GM12878 (cell line): ENCODE results near the gene IFIT5. TPM values are rescaled to one million over a fixed set of nuclear protein-coding genes. Genes with fewer than 3 reads are reported as not detected.
A peak's percentile ranks its signal among the peaks of the same experiment; 100 is the strongest.
"Not testable (repeated sequence)": the region's sequence is repeated elsewhere in the genome, so short reads cannot be mapped to it uniquely, and the experiment has no call there.

Experiments used
- ATAC-seq: fragments of 200-7000 bp; cut with Tn5 transposase; 3 replicates; pipeline ENCODE4 v1.9.1; 2020; ENCODE audit warnings: mild to moderate bottlenecking, moderate library complexity
- BruUV-seq: library from RNA; stranded (reverse); fragments of 400-500 nt; replicated peaks from 2 replicates; lab custom pipeline; 2021; lab: Mats Ljungman, UMichigan
- CTCF ChIA-PET: fragments of 300-600 bp; sonication (Branson Sonifier 250); formaldehyde crosslinking; extraction: SDS; loops from one replicate; lab custom pipeline; 2021; ENCODE audit warnings: inconsistent platforms; lab: Yijun Ruan, JAX
- POLR2A ChIA-PET: fragments of 350-600 bp; formaldehyde crosslinking; extraction: SDS; loops from one replicate; lab custom pipeline; 2021; ENCODE audit warnings: inconsistent platforms; lab: Charles Lee
- RAD21 ChIA-PET: fragments of 300-600 bp; sonication (Branson Sonifier 250); formaldehyde crosslinking; loops from one replicate; lab custom pipeline; 2023; ENCODE audit warnings: antibody characterized with exemption; ENCODE audit not compliant: unreplicated experiment; lab: Charles Lee
- SMC1A ChIA-PET: fragments of 300-600 bp; sonication (Branson Sonifier 250); formaldehyde crosslinking; loops from one replicate; lab custom pipeline; 2023; ENCODE audit not compliant: unreplicated experiment, uncharacterized antibody; lab: Charles Lee
- DNase-seq: peaks from one replicate; pipeline ENCODE4 v3.0.0-alpha.2; 2011; ENCODE audit warnings: low read depth, low spot score
- FAIRE-seq: peaks from 3 replicates; lab custom pipeline; 2011; peaks lifted over from hg19 to GRCh38; lab: Jason Lieb, UNC
- H2AFZ ChIP-seq: 2 replicates; pipeline ENCODE4 v1.6.0; 2011; ENCODE audit warnings: low read depth, low read length, control low read depth; ENCODE audit not compliant: control insufficient read depth
- H3K27ac ChIP-seq: 2 replicates; pipeline ENCODE4 v1.5.1; 2011; ENCODE audit warnings: control low read depth; ENCODE audit not compliant: control insufficient read depth, insufficient read depth
- H3K27me3 ChIP-seq, 2 experiments: replicated peaks in 1 of 2; 2 replicates each; pipeline versions ENCODE4 v1.6.0 to v1.6.1; 2011; ENCODE audit warnings: low read length in 1 of 2; ENCODE audit not compliant: control insufficient read depth in 2 of 2, insufficient read depth in 2 of 2
- H3K36me3 ChIP-seq, 2 experiments: 2 replicates each; pipeline ENCODE4 v1.5.1; 2011; ENCODE audit warnings: low read length in 1 of 2; ENCODE audit not compliant: control insufficient read depth in 2 of 2, insufficient read depth in 2 of 2
- H3K4me1 ChIP-seq: 2 replicates; pipeline ENCODE4 v1.6.1; 2011; ENCODE audit warnings: mild to moderate bottlenecking, low read length, moderate library complexity, mixed read lengths; ENCODE audit not compliant: control insufficient read depth, insufficient read depth
- H3K4me2 ChIP-seq: 2 replicates; pipeline ENCODE4 v1.6.0; 2011; ENCODE audit warnings: control low read depth; ENCODE audit not compliant: control insufficient read depth, insufficient read depth
- H3K4me3 ChIP-seq: fragments of 200-600 bp; sonication (generic); 2 replicates; pipeline ENCODE4 v1.5.1; 2016
- H3K79me2 ChIP-seq: 2 replicates; pipeline ENCODE4 v1.6.0; 2011; ENCODE audit warnings: low read length; ENCODE audit not compliant: control insufficient read depth, insufficient read depth
- H3K9ac ChIP-seq: 2 replicates; pipeline ENCODE4 v1.8.0; 2011; ENCODE audit warnings: low read length, control low read depth, mixed read lengths; ENCODE audit not compliant: control insufficient read depth, insufficient read depth
- H3K9me3 ChIP-seq: replicated peaks from 3 replicates; pipeline ENCODE4 v1.5.1; 2011; ENCODE audit warnings: mild to moderate bottlenecking, low read length; ENCODE audit not compliant: control insufficient read depth, insufficient read depth
- H4K20me1 ChIP-seq: 2 replicates; pipeline ENCODE4 v1.6.0; 2011; ENCODE audit not compliant: control insufficient read depth, insufficient read depth
- NFYB ChIP-seq: IDR thresholded peaks from 2 replicates; pipeline ENCODE4 v1.6.1; 2011; ENCODE audit warnings: low read depth, mild to moderate bottlenecking, low read length, improper control_type of control experiment, moderate library complexity; ENCODE audit not compliant: insufficient read depth
- WGBS: methylation state at CpG from one replicate; pipeline ENCODE4 v1.1.6; 2016; ENCODE audit warnings: low lambda C conversion rate; ENCODE audit not compliant: insufficient replicate concordance, insufficient coverage; ENCODE audit errors: missing lambda C conversion rate; 5-methylcytosine and 5-hydroxymethylcytosine counted together
- in situ Hi-C: fragments of 300-500 bp; cut with MboI; formaldehyde crosslinking; loops from 9 replicates; pipeline ENCODE4 v1.14.3; 2018; ENCODE audit warnings: mixed read lengths
- intact Hi-C: fragments of 100-400 bp; cut with micrococcal nuclease; formaldehyde crosslinking; loops from one replicate; pipeline ENCODE4 v1.14.2; 2022; ENCODE audit not compliant: unreplicated experiment
- polyA plus RNA-seq, 11 experiments: library from polyadenylated mRNA; depleted of rRNA in 4 of 11; unstranded in 6 of 11; stranded (reverse) in 5 of 11; fragments of >200 nt; fragmentation: Nextera tagmentation in 4 of 11; fragmentation: Illumina TruSeq in 1 of 11; extraction: Ambion mirVana in 4 of 11; extraction: Trizol in 1 of 11; gene quantifications; 1 replicate in 1 of 11; 2 replicates in 10 of 11; pipeline versions ENCODE4 v1.2.1 to v1.2.3, GENCODE V29; 2011 to 2016; ENCODE audit warnings: inconsistent platforms in 2 of 11, missing spikeins in 2 of 11, low read depth in 1 of 11
- total RNA-seq, 4 experiments: library from RNA; depleted of rRNA in 3 of 4; stranded (reverse); fragments of >200 nt in 3 of 4; fragmentation: Illumina TruSeq in 1 of 4; extraction: Trizol in 1 of 4; gene quantifications; 2 replicates each; pipeline versions ENCODE4 v1.2.1 to v1.2.3, GENCODE V29; 2013 to 2021

Gene IFIT5
- total and polyA plus RNA-seq, 10 of the 15 experiments (the other 5 are each of a cell fraction or from before 2014, with no cell fraction given) = 5.9 to 17.0 (median 10.4) TPM

DNA sequence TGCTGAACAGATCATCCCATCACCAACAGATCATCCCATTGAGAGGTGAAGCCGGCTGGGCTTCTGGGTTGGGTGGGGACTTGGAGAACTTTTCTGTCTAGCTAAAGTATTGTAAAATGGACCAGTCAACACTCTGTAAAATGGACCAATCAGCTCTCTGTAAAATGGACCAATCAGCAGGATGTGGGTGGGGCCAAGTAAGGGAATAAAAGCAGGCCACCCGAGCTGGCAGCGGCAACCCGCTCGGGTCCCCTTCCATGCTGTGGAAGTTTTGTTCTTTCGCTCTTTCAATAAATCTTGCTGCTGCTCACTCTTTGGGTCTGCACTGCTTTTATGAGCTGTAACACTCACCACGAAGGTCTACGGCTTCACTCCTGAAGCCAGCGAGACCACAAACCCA, 8.2 kb upstream of the IFIT5 start:
- H3K9me3 ChIP-seq, ATAC-seq, H3K4me1 ChIP-seq, POLR2A ChIA-PET, in situ Hi-C loops, CTCF ChIA-PET, FAIRE-seq, H3K4me3 ChIP-seq, H3K4me2 ChIP-seq, BruUV-seq, RAD21 ChIA-PET, SMC1A ChIA-PET, H3K27ac ChIP-seq, DNase-seq, H3K27me3 ChIP-seq, H2AFZ ChIP-seq, H3K9ac ChIP-seq, intact Hi-C loops, H3K79me2 ChIP-seq, H4K20me1 ChIP-seq: not testable (repeated sequence)
- WGBS = 100% methylated on average over 9 of the region's 9 CpGs
- H3K36me3 ChIP-seq = peaks cover 0 to 15% of the 10 kb centered on the region in 2 experiments; a peak in 2 of 4 replicates
- TF ChIP-seq NFYB = peak; percentile 63

- BruUV-seq, RAD21 ChIA-PET, FAIRE-seq, in situ Hi-C loops, ATAC-seq, H3K9me3 ChIP-seq, H2AFZ ChIP-seq, H3K79me2 ChIP-seq, H3K27me3 ChIP-seq, H3K4me2 ChIP-seq, H3K27ac ChIP-seq, H3K4me1 ChIP-seq, H3K36me3 ChIP-seq, DNase-seq, H4K20me1 ChIP-seq, H3K9ac ChIP-seq, H3K4me3 ChIP-seq, SMC1A ChIA-PET, intact Hi-C loops, POLR2A ChIA-PET: not testable (repeated sequence)
- CTCF ChIA-PET = interaction anchor here (0.6 kb wide), 1 partner anchor 28 kb away, joined by 4 read pairs; no protein-coding TSS in a partner anchor
- WGBS = 82% methylated on average over 3 of the region's 3 CpGs
Measured at GRCh38 chr10:89407792-89408191, 6.6 kb upstream of the IFIT5 start.

DNA sequence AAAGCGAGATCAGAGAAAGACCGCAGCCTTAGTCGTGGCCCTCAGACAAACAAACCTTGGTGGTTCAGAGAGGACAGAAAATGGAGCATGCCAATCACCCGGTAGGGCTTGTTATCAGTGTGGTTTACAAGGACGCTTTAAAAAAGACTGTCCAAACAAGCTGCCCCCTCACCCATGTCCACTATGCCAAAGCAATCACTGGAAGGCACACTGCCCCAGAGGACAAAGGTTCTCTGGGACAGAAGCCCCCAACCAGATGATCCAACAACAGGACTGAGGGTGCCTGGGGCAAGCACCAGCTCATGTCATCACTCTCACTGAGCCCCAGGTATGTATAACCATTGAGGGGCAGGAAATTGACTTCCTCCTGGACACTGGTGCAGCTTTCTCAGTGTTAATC, 5.1 kb upstream of the IFIT5 start:
- 95% methylated on average over 5 of the region's 5 CpGs for WGBS
- in situ Hi-C loops, intact Hi-C loops, ATAC-seq, H3K9me3 ChIP-seq, H3K4me2 ChIP-seq, FAIRE-seq, H4K20me1 ChIP-seq, H3K4me3 ChIP-seq, H3K79me2 ChIP-seq, H3K27ac ChIP-seq, H3K9ac ChIP-seq, DNase-seq, BruUV-seq, RAD21 ChIA-PET, H2AFZ ChIP-seq, H3K27me3 ChIP-seq, H3K36me3 ChIP-seq, H3K4me1 ChIP-seq: not testable (repeated sequence)
- ChIA-PET SMC1A (interaction anchor here (1.4 to 1.5 kb wide), 2 partner anchors 10 to 17 kb away, joined by 4 to 6 read pairs; partner anchors contain the start of gene IFIT1), POLR2A (interaction anchor here (0.6 kb wide), 1 partner anchor 17 kb away, joined by 7 read pairs; the partner anchor contains the start of gene IFIT1), CTCF (interaction anchor here (0.5 to 1.3 kb wide), 2 partner anchors 10 to 147 kb away, joined by 3 read pairs; no protein-coding TSS in a partner anchor)

GRCh38 chr10:89410551-89410950, 3.8 kb upstream of the IFIT5 start:
- RAD21 ChIA-PET, CTCF ChIA-PET: not testable (repeated sequence)
- 32% methylated on average over 5 of the region's 5 CpGs for whole genome bisulfite sequencing

More at GRCh38 chr10:89410551-89410950, 3.8 kb upstream of the IFIT5 start:
- H3K4me2 ChIP-seq, H3K9me3 ChIP-seq, H4K20me1 ChIP-seq, in situ Hi-C loops, H3K4me1 ChIP-seq, DNase-seq, H3K27ac ChIP-seq, H3K36me3 ChIP-seq, FAIRE-seq, H3K4me3 ChIP-seq, POLR2A ChIA-PET, H3K9ac ChIP-seq, H2AFZ ChIP-seq, BruUV-seq, ATAC-seq, H3K27me3 ChIP-seq: not testable (repeated sequence)
- peaks cover 21% of the 10 kb centered on the region for H3K79me2 ChIP-seq
- SMC1A ChIA-PET = interaction anchor here (1.4 kb wide), 1 partner anchor 11 kb away, joined by 4 read pairs; no protein-coding TSS in a partner anchor
- intact Hi-C loops = loop anchor here (10.0 kb wide), 1 partner anchor 526 kb away; the partner anchor contains the start of gene STAMBPL1
